Tibial nerve (tissue), 4 donors: ENCODE measurements around the gene TMCO4. TPM values are rescaled to one million over a fixed set of nuclear protein-coding genes. Genes with fewer than 3 reads are reported as not detected.

Experiments
- DNase-seq, 2 donors: peaks; one replicate each; pipeline ENCODE4 v3.0.0-alpha.2; 2019; ENCODE audit warnings: low spot score in 2 of 2
- H3K27ac ChIP-seq, 4 donors: fragments of 200-600 bp; sonication (generic) in 3 of 4; one replicate each; pipeline ENCODE4 v1.5.1; 2017 to 2019; ENCODE audit warnings: mild to moderate bottlenecking in 1 of 4
- H3K27me3 ChIP-seq, 2 donors: fragments of 200-600 bp; sonication (generic) in 1 of 2; one replicate each; pipeline versions ENCODE4 v1.5.1 to v1.6.0; 2017 to 2019
- H3K36me3 ChIP-seq, 3 donors: fragments of 200-600 bp; sonication (generic); one replicate each; pipeline ENCODE4 v1.5.1; 2018 to 2019
- H3K4me1 ChIP-seq, 4 donors: fragments of 200-600 bp; sonication (generic) in 3 of 4; one replicate each; pipeline ENCODE4 v1.5.1; 2017 to 2019
- H3K4me3 ChIP-seq, 4 donors: fragments of 200-600 bp; sonication (generic) in 3 of 4; one replicate each; pipeline ENCODE4 v1.5.1; 2017 to 2019; ENCODE audit warnings: mild to moderate bottlenecking in 1 of 4, moderate library complexity in 1 of 4
- H3K9me3 ChIP-seq, 4 donors: fragments of 200-600 bp; sonication (generic) in 3 of 4; one replicate each; pipeline ENCODE4 v1.5.1; 2017 to 2019
- CTCF ChIP-seq, 5 experiments: fragments of 200-600 bp in 3 of 5; fragments of 450-650 bp in 2 of 5; sonication (generic) in 3 of 5; IDR thresholded peaks; one replicate each; pipeline ENCODE4 v1.5.1; 2016 to 2019; ENCODE audit warnings: antibody characterized with exemption in 5 of 5, mild to moderate bottlenecking in 3 of 5, moderate library complexity in 2 of 5
- EP300 ChIP-seq, 2 donors: sonication (generic); formaldehyde crosslinking; IDR thresholded peaks; one replicate each; pipeline ENCODE4 v1.6.1; 2017; ENCODE audit warnings: antibody characterized with exemption in 2 of 2, mild to moderate bottlenecking in 1 of 2
- POLR2A ChIP-seq, 2 donors: fragments of 450-650 bp; IDR thresholded peaks; one replicate each; pipeline ENCODE4 v1.6.1; 2017; ENCODE audit warnings: antibody characterized with exemption in 2 of 2, mild to moderate bottlenecking in 2 of 2, moderate library complexity in 2 of 2
- WGBS, 2 donors: methylation state at CpG; one replicate each; pipeline ENCODE4 v1.1.5; 2018; 5-methylcytosine and 5-hydroxymethylcytosine counted together
- total RNA-seq, 4 donors: library from RNA; depleted of rRNA; stranded (reverse); fragments of >200 nt; gene quantifications; one replicate each; pipeline ENCODE4 v1.1.0, GENCODE V29; 2016

The TMCO4 gene
- total RNA-seq, 4 donors from 2014 or later, result 19.3 to 37.5 (median 29.3) TPM

- Histone ChIP-seq H3K27ac (no peak overlapping the region), H3K4me1 (peaks cover 0 to 9% (median 3%) of the 10 kb centered on the region in 4 donors), H3K27me3 (no peaks in the 10 kb centered on the region), H3K4me3 (no peak overlapping the region), H3K36me3 (peaks cover 0 to 24% (median 0%) of the 10 kb centered on the region in 3 donors), H3K9me3 (no peaks in the 10 kb centered on the region)
- TF ChIP-seq POLR2A (IDR thresholded peaks at IDR 0.05) (no peak), CTCF (IDR thresholded peaks at IDR 0.05) (no peak), EP300 (IDR thresholded peaks at IDR 0.05) (no peak)
- WGBS, 2 donors, result 76% methylated on average over 5 of the region's 5 CpGs
- DNase-seq, result no peak
These were observed 34.9 kb downstream of the TMCO4 start for GRCh38 chr1:19764848-19765247.

GRCh38 chr1:19762175-19762779 is 37.4 kb downstream of the TMCO4 start:
- Histone ChIP-seq H3K4me3 (no peak overlapping the region), H3K4me1 (peaks cover 0 to 9% (median 3%) of the 10 kb centered on the region in 4 donors), H3K36me3 (peaks cover 0 to 23% (median 0%) of the 10 kb centered on the region in 3 donors), H3K9me3 (peaks cover 0 to 4% (median 0%) of the 10 kb centered on the region in 4 donors), H3K27me3 (no peaks in the 10 kb centered on the region), H3K27ac (no peak overlapping the region)
- TF ChIP-seq EP300 (IDR thresholded peaks at IDR 0.05) (no peak), POLR2A (IDR thresholded peaks at IDR 0.05) (no peak), CTCF (IDR thresholded peaks at IDR 0.05) (peak; percentile 50 to 69 (median 55))
- DNase-seq, result no peak
- WGBS, 2 donors, result 38 to 46% methylated on average over 11 of the region's 11 CpGs

GRCh38 chr1:19759740-19760089 is 40.0 kb downstream of the TMCO4 start:
- no peak for DNase-seq
- Histone ChIP-seq H3K4me3 (no peak overlapping the region), H3K27me3 (no peaks in the 10 kb centered on the region), H3K27ac (no peak overlapping the region), H3K4me1 (no peaks in the 10 kb centered on the region), H3K9me3 (peaks cover 0 to 6% (median 0%) of the 10 kb centered on the region in 4 donors), H3K36me3 (peaks cover 0 to 42% (median 0%) of the 10 kb centered on the region in 3 donors)
- WGBS, 2 donors, result 76% methylated on average over 1 of the region's 1 CpG
- TF ChIP-seq CTCF (IDR thresholded peaks at IDR 0.05) (no peak), EP300 (IDR thresholded peaks at IDR 0.05) (no peak), POLR2A (IDR thresholded peaks at IDR 0.05) (no peak)

- DNase-seq, result no peak
- WGBS, 2 donors, result 78 to 81% methylated on average over 5 to 7 of the region's 7 CpGs
These were observed 41.4 kb downstream of the TMCO4 start for GRCh38 chr1:19758227-19758830.

More at GRCh38 chr1:19758227-19758830, 41.4 kb downstream of the TMCO4 start:
- Histone ChIP-seq H3K4me1 (no peaks in the 10 kb centered on the region), H3K27ac (no peak overlapping the region), H3K36me3 (peaks cover 0 to 45% (median 0%) of the 10 kb centered on the region in 3 donors), H3K27me3 (no peaks in the 10 kb centered on the region), H3K4me3 (no peak overlapping the region), H3K9me3 (peaks cover 0 to 6% (median 0%) of the 10 kb centered on the region in 4 donors)
- no peak for TF ChIP-seq CTCF (IDR thresholded peaks at IDR 0.05)
- no peak for TF ChIP-seq EP300 (IDR thresholded peaks at IDR 0.05)
- TF ChIP-seq POLR2A (IDR thresholded peaks at IDR 0.05), result no peak
